GM18502 (cell line): ENCODE results near the gene CDR2L.
"Not testable (repeated sequence)": the region's sequence is repeated elsewhere in the genome, so short reads cannot be mapped to it uniquely, and the experiment has no call there.

Source experiments
- ATAC-seq: cut with Tn5 transposase; IDR thresholded peaks from one replicate; pipeline ENCODE4 v1.9.1; 2021; ENCODE audit warnings: mild to moderate bottlenecking; ENCODE audit not compliant: unreplicated experiment, poor library complexity

CDR2L gene

DNA sequence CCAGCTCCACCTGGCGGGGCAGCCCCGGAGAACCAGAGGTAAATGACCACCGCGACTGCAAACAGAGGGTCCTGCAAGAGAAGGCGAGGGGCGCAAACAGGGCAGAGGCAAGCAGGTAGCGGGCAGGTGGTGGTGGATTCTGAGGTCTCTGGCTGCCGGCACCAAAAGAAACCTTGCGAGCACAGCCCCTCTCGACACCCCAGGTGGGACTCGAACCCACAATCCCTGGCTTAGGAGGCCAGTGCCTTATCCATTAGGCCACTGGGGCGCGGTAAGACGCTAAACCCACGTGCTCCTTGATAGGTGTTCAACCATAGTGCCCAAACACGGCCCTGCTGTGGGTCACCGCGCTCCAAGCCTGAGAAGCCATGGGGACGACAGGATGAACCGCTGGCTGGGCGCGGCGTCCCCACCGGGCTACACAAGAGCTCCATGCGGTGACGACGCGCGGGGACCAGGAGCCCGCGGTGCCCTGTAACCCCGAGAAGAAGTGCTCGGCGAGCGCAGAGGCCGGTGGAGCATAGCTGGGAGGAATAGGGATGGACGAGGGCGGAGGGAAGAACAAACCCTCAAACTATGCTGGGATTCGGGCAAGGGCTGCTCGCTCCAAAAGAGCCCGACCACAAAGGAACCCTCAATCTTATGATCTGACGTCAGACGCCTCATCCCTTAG is 46.9 kb downstream of the CDR2L start:
- peak; percentile 56 for ATAC-seq

GRCh38 chr17:75036643-75037268 is 49.3 kb downstream of the CDR2L start:
- ATAC-seq, result no peak

GRCh38 chr17:75039238-75039637 is 51.8 kb downstream of the CDR2L start:
- no peak for ATAC-seq

- ATAC-seq, result no peak
Measured at GRCh38 chr17:75041656-75042280, 54.3 kb downstream of the CDR2L start.

GRCh38 chr17:75043789-75044188 is 56.4 kb downstream of the CDR2L start:
- ATAC-seq, result not testable (repeated sequence)

DNA sequence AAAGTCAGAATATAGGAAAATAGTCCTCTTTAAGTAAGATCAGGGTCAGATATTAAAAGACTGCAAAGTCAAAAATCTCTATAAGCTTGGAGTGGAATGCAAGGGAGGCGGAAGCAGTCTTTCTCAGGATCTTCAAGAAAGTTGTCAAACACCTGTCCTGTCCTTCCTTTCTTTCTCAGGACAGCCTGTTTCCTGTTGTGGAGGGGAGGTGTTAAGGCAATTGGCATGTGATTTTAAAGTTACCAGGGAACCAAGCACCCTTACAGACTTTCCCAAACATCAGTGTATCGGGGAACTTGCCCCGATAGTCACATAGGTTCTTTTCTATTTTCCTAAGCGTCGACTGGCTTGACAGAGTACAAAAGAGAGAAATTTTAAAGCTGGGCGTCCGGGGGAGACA is 57.3 kb downstream of the CDR2L start:
- ATAC-seq, result no peak

DNA sequence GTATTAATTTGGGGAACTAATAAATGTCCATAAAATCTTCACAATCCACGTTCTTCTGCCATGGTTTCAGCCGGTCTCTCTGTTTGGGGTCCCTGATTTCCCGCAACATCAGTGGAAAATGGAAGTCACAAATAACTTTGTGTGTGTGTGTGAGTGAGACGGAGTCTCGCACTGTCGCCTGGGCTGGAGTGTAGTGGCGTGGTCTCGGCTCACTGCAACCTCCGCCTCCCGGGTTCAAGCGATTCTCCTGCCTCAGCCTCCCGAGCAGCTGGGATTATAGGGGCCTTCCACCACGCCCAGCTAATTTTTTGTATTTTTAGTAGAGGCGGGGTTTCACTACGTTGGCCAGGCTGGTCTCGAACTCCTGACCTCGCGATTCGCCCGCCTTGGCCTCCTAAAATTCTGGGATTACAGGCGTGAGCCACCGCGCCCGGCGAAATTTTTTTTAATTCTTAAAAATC is 58.5 kb downstream of the CDR2L start:
- not testable (repeated sequence) for ATAC-seq

GRCh38 chr17:75046407-75047289 is 59.2 kb downstream of the CDR2L start, which contains the start of the genes ATP5PD and KCTD2:
TSS of gene ATP5PD (minus strand) at chr17:75046969. CDS start at chr17:75042650, 4,319 bp downstream.
TSS of gene KCTD2 (plus strand) at chr17:75047225. CDS start at chr17:75047251, 26 bp downstream.
- ATAC-seq, result peak; percentile 95

- ATAC-seq, result peak; percentile 18
Measured at GRCh38 chr17:75047398-75048098, 60.1 kb downstream of the CDR2L start.

- no peak for ATAC-seq
Measured at GRCh38 chr17:75048249-75048878, 60.9 kb downstream of the CDR2L start.

- ATAC-seq, result no peak
Measured at GRCh38 chr17:75049057-75049456, 61.6 kb downstream of the CDR2L start.

- ATAC-seq, result no peak
Measured at GRCh38 chr17:75049706-75050105, 62.3 kb downstream of the CDR2L start.

DNA sequence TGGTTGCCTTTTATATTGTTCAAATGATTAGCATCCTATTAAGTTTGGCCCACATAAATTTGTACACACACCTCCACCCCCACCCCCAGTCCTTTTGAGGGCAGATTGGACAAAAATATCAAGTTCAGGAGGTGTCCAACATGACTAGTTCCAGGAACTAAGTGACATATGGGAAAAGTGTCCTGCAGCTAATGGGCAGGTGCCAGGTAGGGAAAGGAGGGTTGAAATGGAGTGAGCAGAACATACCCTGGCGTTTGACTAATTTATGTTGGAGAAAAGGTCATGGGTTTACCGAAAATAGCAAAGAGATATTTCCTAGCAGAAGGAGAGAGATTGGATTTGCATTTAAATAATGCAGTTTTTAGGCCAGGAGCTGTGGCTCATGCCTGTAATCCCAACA is 64.5 kb downstream of the CDR2L start:
- no peak for ATAC-seq
